OCI-LY1 (cell line): Measurements from ENCODE around the gene FHL1.

ENCODE experiments used
- CTCF ChIP-seq: fragments of 200-600 bp; sonication (generic), shearing (Covaris generic); IDR thresholded peaks from 2 replicates; pipeline ENCODE4 v1.5.1; 2017; ENCODE audit warnings: mild to moderate bottlenecking, antibody characterized with exemption, low read length, moderate library complexity, mixed read lengths
- EZH2 ChIP-seq: fragments of 200-600 bp; sonication (generic), shearing (Covaris generic); IDR thresholded peaks from 2 replicates; pipeline ENCODE4 v1.8.0; 2017; ENCODE audit warnings: borderline replicate concordance, mixed run types, mild to moderate bottlenecking, antibody characterized with exemption, low read length, moderate library complexity, mixed read lengths

DNA sequence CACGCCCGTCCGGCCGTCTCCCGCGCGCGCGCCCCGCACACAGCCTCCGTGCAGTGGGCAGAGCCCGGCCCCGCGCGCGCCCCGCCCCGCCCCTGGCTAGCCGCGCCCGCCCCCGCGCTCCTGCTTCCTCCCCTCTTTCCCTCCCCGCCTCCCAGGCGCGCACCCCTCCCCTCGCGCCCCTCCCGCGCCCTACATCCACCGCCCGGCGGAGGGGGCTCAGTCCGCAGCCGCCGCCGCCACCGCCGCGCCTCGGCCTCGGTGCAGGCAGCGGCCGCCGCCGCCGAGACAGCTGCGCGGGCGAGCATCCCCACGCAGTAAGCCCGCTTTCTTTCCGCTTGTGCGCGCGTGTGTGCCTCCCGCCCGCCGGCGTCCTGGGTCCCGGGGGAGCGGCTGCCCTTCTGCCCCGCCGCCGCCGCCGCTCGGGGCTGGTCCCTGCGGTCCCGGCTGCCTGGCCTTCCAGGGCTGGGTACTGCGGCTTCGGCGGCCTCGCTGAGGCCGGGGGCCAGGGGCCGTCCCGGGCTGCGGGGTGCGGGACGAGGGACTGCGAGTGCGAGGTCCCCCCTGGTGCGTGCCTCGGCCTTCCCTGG, at the start of gene FHL1:
- no peak for TF ChIP-seq EZH2
- no peak for TF ChIP-seq CTCF
